GM12801 (cell line): ENCODE data around the gene SLC48A1.

Source experiments
- CTCF ChIP-seq: IDR thresholded peaks from one replicate; pipeline ENCODE4 v1.5.1; 2011; ENCODE audit warnings: control low read depth; ENCODE audit not compliant: insufficient read length; ENCODE audit errors: extremely low read depth

The SLC48A1 gene

GRCh38 chr12:47819896-47820630 is 47.0 kb downstream of the SLC48A1 start, which contains the start of gene HDAC7:
Gene HDAC7, minus strand, starts transcription at chr12:47819903. Its CDS starts 118 bp downstream, at chr12:47819785.
- no peak for TF ChIP-seq CTCF

DNA sequence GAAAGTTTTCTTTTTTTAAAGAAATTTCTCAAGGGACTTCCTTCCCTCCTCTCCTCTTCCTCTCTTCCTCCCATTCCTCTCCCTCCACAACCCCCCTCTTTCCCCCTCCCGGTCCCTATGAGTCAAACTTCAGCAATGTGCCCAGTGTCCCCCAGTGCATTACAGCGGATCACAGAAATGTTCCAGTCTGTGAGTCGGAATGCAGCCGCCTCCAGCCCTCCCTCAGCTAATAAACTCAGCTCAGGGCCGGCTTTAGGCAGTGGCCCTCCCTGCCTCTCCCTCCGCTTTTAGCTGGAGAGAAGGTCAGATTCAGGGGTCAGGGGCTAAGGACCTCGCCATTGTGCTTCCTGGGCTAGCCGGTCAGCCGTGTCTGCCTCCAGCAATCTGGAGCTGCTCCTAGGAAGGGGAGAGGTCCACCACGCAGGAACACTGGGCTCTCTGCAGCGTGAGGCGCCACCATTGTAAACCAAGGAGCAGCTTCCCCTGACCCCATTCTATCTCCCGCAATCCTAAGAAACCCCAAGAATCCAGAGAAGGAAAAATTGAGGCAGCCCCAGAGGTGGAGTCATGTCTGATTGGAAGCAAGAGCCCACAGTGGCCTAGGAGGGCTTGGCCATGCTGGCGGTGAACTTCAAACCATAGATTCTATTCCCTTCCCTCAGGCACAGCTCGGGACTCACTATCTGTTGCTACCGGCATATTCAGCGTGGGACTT is 47.8 kb downstream of the SLC48A1 start:
- no peak for TF ChIP-seq CTCF

DNA sequence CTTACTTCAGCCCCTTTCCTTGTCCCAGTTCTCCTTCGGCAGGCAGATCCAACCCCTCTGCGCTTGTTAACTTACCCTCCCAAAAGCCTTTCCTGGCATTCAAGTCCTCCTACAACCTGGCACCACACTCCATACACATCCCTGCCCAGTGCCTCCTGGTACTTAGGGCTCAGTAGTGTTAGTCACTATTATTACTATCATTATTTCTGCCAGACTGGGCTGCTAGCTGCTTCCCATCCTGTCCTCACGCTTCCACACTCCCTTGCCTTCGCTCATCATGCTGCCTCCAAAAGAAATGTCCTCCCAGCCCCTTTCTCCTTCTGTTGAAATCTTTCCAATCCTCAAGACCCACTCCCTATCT is 48.3 kb downstream of the SLC48A1 start:
- TF ChIP-seq CTCF: no peak

GRCh38 chr12:47822401-47822800 is 49.4 kb downstream of the SLC48A1 start:
- TF ChIP-seq CTCF: no peak

GRCh38 chr12:47822863-47823262 is 49.8 kb downstream of the SLC48A1 start:
- no peak for TF ChIP-seq CTCF

DNA sequence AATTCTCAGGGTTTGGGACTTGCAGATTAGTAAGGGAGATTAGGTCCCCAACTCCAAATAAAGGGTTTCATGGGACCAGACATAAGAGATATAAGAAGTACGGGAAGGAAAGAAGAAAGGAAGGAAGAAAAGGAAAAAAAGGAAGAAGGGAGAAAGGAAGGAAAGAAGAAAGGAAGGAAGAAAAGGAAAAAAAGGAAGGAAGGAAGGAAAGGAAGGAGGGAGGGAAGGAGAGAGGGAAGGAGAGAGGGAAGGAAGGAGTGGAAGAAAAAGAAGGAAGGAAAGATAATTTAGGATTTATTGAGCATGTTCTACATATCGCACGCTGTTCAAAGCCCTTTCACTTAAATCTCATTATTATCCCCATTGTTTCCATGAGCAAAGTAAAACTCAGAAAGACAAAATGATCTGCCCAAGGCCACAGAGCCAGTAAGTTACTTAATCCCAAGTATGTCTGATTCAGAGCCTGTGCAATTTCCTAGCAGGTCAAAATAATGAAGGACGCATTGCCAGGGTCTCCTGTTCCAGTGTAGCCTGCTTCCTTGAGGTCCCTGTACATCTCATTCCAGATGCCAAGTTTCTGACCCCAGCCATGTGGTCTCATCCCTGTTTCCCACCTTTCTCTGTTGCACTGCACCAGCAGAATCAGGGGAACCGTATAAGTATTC is 50.5 kb downstream of the SLC48A1 start:
- no peak for TF ChIP-seq CTCF

- no peak for TF ChIP-seq CTCF
These were observed 51.2 kb downstream of the SLC48A1 start for GRCh38 chr12:47824198-47824597.
